Measurements from ENCODE around the gene SUN1.

- TF ChIP-seq EZH2 (IDR thresholded peaks at IDR 0.05; ENCODE audit: borderline replicate concordance, control insufficient read depth, low read depth, low read length): no peak
- TF ChIP-seq CTCF (IDR thresholded peaks at IDR 0.05 in 2 of 3, conservative IDR thresholded peaks at IDR 0.05 in 1 of 3; ENCODE audit: control insufficient read depth in 2 of 3, extremely low read depth in 1 of 3, insufficient read depth in 1 of 3, low read depth in 3 of 3, low read length in 3 of 3): no peak
- TF ChIP-seq ZNF274 (IDR thresholded peaks at IDR 0.05; ENCODE audit: insufficient read depth, insufficient read length): no peak
- no peak for TF ChIP-seq REST (IDR thresholded peaks at IDR 0.05; ENCODE audit: low read depth, low read length)
- TF ChIP-seq SP1 (IDR thresholded peaks at IDR 0.05; ENCODE audit: low read depth, low read length): no peak
- no peak for TF ChIP-seq ESRRA (IDR thresholded peaks at IDR 0.05; ENCODE audit: low read length)
- no peak for TF ChIP-seq ZNF592 (IDR thresholded peaks at IDR 0.05)
- no peak for TF ChIP-seq EP300 (IDR thresholded peaks at IDR 0.05; ENCODE audit: borderline replicate concordance in 1 of 2, control insufficient read depth in 1 of 2, low read depth in 2 of 2, low read length in 2 of 2)
- no peak for TF ChIP-seq TAF1 (IDR thresholded peaks at IDR 0.05; ENCODE audit: borderline replicate concordance, low read depth, low read length)
- no peak for TF ChIP-seq POLR2A (IDR thresholded peaks at IDR 0.05; ENCODE audit: low read depth, low read length)
Observed at GRCh38 chr7:844043-844442, 11.8 kb downstream of the SUN1 start.
